ENCODE measurements around the gene MCC.

Gene MCC

DNA sequence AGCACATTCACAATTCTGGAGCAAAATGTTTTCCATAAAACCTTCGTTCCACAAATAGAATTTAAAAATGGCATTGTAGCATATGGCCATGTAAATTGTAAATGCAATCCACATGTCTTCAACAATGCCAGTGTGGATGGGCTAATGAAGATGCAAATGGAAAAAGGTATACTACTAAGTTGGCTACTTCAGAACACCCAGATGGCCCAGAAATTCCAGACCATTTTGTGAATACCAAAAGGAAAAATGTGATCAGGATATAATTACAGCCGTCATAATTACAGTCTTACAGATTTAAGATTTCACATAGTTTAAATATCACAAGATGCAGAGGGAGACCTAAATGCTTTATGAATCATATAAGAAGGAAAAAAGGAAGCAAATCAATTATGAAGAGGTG lies 170.6 kb downstream of the MCC start:
- no peak for DNase-seq

- DNase-seq, result no peak
These were observed 177.0 kb downstream of the MCC start for GRCh38 chr5:113311301-113311700.

DNA sequence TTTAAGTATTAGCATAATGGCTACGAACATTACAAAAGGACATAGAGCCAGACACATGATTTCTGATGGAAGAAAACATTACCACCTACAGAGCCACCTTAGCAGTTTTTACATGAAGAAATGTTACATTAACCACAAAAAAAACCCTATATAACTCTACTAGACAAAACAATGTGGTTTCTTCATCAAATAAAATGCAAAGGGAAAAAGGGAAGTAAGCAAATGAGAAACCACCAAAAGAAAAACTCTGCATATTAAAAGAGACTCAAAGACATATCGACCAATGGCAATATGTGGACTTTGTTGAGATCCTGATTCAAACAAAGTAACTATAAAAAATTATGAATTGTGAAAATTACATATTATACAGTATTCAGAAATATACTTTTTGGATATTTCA lies 186.1 kb downstream of the MCC start:
- peak in 2 of 4 experiments; percentile 5 to 32 for DNase-seq

DNA sequence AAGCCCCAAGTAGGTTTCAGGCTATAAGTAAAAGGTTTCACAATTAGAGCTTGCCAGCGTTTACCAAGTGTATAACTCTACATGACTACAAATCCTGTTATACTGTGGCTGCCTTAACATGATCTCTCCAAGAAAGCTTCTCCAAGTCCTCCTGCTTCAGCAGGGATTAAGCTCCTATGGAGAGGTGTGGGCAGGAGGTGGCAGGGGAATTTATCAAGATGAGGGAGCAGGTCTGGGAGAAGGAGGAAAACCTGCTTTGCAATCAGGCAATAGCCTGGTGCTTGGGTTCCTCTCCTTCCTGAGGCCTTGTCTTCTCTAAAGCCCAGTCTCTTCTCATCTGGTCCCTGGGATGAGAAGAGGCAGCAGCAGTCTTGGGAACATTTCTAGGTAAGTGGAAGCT lies 188.7 kb downstream of the MCC start:
- no peak for DNase-seq

DNA sequence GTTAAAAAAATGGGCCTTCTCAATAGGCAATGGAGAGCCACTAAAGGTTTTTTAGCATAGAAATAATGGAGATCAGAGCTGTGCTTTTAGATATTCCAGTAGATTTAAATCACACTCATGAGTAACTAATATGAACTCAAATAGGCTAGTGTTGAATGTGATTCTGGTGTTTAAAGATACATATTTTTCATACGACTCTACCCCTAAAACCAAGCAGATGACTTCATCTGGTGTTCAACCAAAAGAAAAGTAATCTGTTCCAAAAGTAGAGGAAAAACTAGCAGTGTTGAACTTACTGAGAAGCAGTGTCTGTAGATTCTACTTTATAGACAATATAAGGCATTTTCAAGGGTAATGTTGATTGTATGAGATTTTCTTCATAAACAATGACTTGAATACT lies 191.6 kb downstream of the MCC start:
- DNase-seq, result no peak

- no peak for DNase-seq
These were observed 193.1 kb downstream of the MCC start for GRCh38 chr5:113295111-113295539.

DNA sequence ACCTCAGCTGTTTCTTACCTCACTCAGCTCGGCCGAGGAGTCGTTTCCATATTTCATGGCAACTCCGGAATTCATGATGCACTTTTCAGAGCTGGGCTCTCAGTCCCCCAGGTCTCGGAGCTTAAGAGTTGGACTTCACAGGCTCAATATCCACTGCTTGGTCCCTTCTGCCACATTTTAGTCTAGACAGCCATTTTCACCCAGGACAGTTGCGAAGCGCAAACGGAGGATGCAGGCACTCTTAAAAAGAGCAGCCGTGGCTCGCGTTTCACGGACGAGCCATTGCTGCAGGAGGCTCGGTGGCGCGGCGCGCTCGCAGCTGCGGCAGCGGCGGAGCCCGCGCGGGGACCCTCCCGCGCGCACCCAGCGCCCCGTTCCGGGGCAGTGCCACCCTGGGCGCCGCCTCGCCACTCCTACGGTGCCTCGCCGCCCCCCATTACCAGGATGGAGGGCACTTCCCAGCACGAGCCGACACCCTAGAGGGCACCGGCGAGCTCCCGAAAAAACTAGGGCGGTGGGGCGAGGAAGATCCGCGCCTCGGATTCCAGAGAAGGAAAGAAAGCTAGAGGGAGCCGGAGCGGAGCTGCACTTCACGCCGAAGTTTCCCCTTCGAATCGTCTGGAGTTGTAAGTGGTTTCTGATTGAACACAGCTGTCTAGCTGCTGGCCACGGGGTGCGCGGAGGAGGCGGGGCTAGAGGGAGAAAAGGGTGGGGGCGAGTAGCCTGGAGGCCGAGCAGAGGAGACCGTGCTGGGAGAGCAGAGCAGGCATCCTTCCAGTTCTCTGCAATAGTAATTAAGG lies 193.7 kb downstream of the MCC start:
- peak; percentile 59 to 73 (median 67) for DNase-seq

DNA sequence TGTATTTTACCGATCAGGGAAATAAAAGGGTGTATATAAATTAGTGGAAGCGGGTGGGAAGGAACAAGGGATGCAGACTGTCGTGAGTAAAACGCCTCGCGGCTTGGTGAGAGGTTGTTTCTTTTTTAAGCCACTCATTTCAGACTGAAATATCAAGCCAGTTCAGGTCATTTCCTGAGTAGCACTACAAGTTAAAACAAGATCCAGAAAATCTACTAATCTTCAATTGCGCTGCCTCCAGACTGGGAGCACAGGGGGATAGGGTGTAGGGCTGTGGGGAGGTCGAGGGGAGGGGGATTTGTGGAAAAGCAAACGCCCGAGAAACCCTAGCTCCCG lies 194.3 kb downstream of the MCC start:
- DNase-seq, result peak in 1 of 4 experiments; percentile 12

- peak in 2 of 4 experiments; percentile 5 to 12 for DNase-seq
These were observed 194.9 kb downstream of the MCC start for GRCh38 chr5:113293068-113293974.

- DNase-seq, result no peak
These were observed 195.8 kb downstream of the MCC start for GRCh38 chr5:113292462-113292861.

DNA sequence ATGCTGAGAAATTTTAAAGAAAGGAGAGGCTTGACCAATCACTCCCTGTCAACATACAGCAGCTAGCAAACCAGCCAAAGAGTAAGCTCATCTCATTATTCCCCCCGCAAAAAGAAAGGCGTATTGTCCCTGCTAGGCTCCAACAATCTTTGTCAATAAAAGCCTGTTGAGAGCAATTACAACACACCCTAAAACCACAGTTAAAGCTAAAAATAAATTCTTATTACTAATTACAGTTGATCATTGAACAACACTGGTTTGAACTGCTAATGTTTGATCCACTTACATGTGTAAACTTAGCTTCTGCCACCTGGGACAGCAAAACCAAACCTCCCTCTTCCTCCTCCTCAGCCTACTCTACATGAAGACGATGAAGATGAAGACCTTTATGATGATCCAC lies 204.7 kb downstream of the MCC start:
- DNase-seq, result no peak

DNA sequence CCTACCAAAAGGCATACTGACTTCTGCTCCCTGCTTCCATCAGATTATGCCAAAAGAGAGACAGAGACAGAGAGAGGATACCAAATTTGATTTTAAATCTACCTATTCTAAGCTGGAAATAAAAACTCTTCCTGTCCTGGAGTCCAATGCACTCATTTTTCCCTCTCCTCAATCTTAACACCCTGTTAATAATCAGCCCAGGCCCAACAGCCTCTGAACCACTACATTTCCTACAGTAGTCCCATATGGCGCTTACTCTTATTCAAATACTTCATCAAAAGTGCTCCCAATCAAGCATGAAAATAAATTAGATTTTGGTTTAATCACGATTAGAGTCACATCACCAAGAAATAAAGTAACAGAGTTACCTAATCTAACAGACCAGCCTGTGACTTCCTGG lies 205.8 kb downstream of the MCC start:
- no peak for DNase-seq

DNA sequence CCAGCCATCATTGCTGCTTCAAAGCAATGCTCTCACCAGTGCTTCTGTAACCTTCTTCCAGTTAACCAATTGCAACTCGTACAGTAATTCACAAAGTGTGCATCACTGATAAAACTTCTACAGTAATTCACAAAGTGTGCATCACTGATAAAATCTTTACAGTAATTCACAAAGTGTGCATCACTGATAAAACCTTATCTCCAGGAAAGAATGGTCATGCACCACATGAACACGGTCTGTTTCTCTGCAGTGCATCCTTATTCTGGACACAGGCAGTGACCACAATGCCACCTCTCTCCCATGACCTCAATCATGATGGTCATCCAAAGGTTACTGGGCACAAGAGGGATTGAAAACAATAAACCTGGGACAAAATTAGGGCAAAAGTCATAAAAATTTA lies 207.1 kb downstream of the MCC start:
- DNase-seq, result no peak

DNA sequence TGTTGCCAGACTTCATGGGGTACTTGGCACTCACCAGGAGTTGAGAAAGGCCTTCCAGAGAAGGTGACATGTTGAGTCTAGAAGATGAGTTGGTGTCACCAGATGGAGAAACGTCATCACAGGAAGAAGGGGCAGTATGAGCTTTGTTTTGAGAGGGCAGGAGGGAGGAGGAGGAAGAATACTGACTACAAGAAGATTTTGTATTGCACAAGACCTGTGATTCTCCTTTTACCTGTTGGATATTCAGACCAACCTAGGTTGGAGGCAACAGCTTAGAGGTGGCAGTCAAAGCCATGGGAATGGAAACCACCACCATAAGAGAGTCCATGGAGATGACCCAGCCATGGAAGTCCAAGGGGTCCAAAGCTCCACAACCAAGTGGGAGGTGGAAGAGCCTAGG lies 207.7 kb downstream of the MCC start:
- DNase-seq, result no peak

DNA sequence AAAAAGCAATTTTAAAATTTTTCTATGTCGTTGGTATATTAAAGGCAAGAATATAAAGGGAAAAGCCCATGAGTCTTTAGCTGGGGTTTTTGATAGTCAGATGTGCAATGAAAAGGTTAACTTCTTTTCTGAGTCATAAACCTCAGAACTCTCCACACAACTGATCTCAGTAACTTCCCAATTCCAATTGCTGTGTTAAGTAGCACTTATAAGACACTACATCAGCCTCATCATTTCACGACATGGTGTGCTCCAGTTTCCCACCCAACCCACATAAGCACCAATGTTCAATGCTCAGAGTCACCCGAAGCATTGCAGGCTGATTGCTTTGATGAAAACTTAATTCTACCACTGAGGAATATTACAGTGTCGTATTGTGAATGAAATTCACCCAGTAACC lies 209.3 kb downstream of the MCC start:
- DNase-seq, result peak in 3 of 4 experiments; percentile 15 to 56 (median 52)

GRCh38 chr5:113276493-113276892 lies 211.8 kb downstream of the MCC start:
- DNase-seq, result no peak

GRCh38 chr5:113276001-113276400 lies 212.3 kb downstream of the MCC start:
- no peak for DNase-seq

DNA sequence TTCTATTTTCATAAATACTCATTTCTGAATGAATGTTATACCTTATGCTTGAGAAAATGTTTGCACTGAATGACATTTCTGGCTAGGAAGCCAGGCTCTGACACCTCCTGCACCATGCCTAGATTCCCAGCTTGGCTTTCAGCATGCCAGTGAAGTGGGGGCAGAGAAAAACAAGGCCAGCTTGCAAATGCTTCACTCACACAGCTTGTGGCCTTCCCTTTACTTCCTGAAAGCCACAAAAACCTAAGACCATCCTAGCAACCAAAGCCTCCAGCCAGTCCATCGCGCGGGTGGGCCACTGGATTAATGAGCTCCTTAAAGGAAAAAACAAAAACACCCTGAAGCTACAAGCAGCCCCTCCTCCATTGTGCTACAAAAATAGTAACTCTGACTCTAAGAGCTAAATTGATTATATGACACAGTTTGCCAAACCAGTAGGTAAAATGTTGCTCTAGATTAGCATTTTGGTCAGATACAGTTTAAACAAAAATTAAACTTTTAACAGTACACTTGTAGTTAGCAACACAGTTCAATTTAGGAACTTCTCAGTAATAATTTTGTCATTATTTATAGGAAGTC lies 213.3 kb downstream of the MCC start:
- no peak for DNase-seq

DNA sequence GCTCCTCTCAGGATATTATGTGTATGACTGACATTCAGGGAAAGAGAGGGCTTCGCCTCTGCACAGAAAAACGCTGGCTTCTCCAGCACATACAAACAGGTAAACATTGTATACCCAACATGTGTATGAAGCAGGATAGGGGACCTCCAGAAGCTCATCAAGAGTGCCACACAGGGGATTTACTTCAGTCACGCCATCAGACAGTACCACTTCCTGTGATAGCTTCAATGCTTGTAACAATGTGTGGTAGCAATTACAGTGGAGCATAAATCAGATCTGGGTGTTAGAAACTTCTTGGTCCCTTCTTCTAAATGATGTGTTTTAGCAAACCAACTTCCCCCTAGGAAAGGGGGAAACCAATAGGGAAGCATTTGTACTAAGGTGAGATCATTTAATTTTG lies 214.3 kb downstream of the MCC start:
- no peak for DNase-seq

- DNase-seq, result peak in 2 of 4 experiments; percentile 24 to 47
These were observed 216.4 kb downstream of the MCC start for GRCh38 chr5:113271745-113272454.

DNA sequence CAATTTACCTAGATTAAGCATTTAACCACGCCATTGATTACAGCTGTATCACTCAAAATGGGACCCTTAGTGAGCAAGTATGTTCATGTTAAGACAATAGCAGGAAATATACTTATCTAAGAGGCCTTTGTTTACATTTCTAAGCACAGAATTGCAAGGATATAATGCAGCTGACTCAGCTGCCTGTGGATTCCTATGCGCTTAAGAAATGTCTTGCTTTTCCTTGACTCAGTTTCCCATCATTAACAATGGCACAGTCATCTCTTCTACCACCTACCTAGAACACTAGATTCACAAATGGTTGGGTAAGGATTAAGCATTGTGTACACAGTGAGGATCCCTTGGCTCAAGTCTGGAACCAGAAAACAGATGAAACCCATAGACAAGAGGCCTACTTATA lies 217.2 kb downstream of the MCC start:
- no peak for DNase-seq

- DNase-seq, result no peak
These were observed 218.2 kb downstream of the MCC start for GRCh38 chr5:113270086-113270485.
